ENCODE data around the gene MAPKAPK2. TPM values are rescaled to one million over a fixed set of nuclear protein-coding genes. Genes with fewer than 3 reads are reported as not detected.

The MAPKAPK2 gene
- total RNA-seq, 4 donors from 2014 or later, result 37.8 to 63.3 (median 42.9) TPM

GRCh38 chr1:206646504-206646903, 38.2 kb upstream of the MAPKAPK2 start:
- TF ChIP-seq CTCF (IDR thresholded peaks at IDR 0.05; ENCODE audit: low read depth), result no peak

DNA sequence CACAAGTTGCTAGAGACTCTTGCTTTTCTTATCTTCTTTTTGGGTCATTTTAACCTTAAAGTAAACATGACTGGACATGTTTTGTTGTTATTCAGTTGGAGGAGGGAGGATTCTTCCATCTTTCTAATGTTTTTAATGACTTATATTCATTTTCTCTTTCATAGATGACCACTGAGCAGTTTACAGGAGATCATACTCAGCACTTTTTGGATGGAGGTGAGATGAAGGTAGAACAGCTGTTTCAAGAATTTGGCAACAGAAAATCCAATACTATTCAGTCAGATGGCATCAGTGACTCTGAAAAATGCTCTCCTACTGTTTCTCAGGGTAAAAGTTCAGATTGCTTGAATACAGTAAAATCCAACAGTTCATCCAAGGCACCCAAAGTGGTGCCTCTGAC, 37.5 kb upstream of the MAPKAPK2 start:
- TF ChIP-seq CTCF (IDR thresholded peaks at IDR 0.05; ENCODE audit: low read depth), result no peak

DNA sequence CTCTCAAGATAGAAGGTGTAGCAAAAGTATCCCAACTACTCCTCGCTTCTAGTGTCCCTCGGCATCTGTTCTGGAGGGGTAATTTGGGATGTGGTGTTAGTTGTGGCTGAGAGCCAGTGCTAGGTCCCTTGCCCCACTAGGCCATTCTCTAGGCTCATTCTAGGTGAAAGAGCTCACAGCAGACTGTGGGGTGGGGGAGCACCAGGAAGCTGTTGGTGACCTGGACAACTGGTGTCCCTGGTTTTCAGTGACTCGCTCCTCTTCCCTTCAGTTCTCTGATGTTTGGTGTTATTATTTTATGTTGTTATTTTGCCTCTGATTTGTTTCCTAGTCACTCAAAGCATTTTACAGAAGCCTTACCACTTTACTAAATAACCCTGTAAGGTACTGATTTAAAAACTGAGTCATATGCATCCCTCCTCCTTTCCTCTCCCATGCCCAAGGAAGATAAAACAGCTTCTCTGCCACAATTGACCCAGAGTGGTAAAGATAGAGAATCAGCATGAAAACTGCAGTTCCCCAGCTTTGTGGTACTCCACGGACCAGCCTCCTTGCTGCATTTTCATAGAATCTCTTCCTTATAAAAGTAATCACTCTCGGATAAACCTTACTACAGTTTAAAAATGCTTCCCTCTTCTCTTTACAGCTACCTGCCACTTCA, 35.3 kb upstream of the MAPKAPK2 start:
- no peak for TF ChIP-seq CTCF (IDR thresholded peaks at IDR 0.05; ENCODE audit: low read depth)

- no peak for TF ChIP-seq CTCF (IDR thresholded peaks at IDR 0.05; ENCODE audit: low read depth)
Measured at GRCh38 chr1:206651014-206651413, 33.7 kb upstream of the MAPKAPK2 start.

- no peak for TF ChIP-seq CTCF (IDR thresholded peaks at IDR 0.05; ENCODE audit: low read depth)
Measured at GRCh38 chr1:206651958-206652890, 32.5 kb upstream of the MAPKAPK2 start.

GRCh38 chr1:206653715-206654459, 30.8 kb upstream of the MAPKAPK2 start:
- no peak for TF ChIP-seq CTCF (IDR thresholded peaks at IDR 0.05; ENCODE audit: low read depth)

DNA sequence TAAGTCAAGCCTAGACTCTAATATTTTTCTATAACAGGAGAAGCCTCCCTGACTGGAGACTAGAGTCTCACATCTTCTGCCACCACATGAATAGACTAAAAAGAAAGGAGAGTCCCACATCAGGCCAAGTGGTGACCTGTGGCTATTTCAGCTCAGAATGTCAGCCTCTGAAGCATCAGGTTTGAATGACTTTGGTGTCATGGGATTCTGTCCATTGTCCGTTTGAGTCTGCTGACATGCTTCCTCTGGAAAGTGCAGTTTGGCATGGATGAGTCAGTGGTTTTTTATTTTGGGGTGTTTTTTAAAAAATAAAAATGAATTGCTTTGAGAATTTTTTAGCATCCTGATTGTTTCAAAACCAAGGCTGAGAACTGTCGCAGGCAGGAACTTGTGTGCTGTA, 29.9 kb upstream of the MAPKAPK2 start:
- no peak for TF ChIP-seq CTCF (IDR thresholded peaks at IDR 0.05; ENCODE audit: low read depth)
